Endothelial cell of umbilical vein (primary cell): ENCODE measurements around the gene DHRS1. TPM values are rescaled to one million over a fixed set of nuclear protein-coding genes. Genes with fewer than 3 reads are reported as not detected.

Experiments
- BruUV-seq: library from RNA; stranded (reverse); fragments of 400-500 nt; replicated peaks from 2 replicates; lab custom pipeline; 2021; lab: Mats Ljungman, UMichigan
- CTCF ChIA-PET: fragments of 300-600, 350-600 bp; sonication (Branson Sonifier 250); formaldehyde crosslinking; loops from one replicate; lab custom pipeline; 2021; ENCODE audit warnings: antibody characterized with exemption, inconsistent platforms; lab: Charles Lee
- POLR2A ChIA-PET: fragments of 300-600, 350-600 bp; sonication (Branson Sonifier 250); formaldehyde crosslinking; loops from one replicate; lab custom pipeline; 2021; ENCODE audit warnings: antibody characterized with exemption, inconsistent platforms; lab: Charles Lee
- DNase-seq: peaks from one replicate; pipeline ENCODE4 v3.0.0-alpha.2; 2011; ENCODE audit warnings: low read depth, low spot score
- FAIRE-seq: peaks from 2 replicates; lab custom pipeline; 2011; peaks lifted over from hg19 to GRCh38; lab: Jason Lieb, UNC
- H2AFZ ChIP-seq: 2 replicates; pipeline ENCODE4 v1.6.0; 2012; ENCODE audit warnings: low read depth, low read length, control low read depth, inconsistent platforms
- H3K27ac ChIP-seq: 2 replicates; pipeline ENCODE4 v1.5.1; 2011; ENCODE audit warnings: low read depth, mild to moderate bottlenecking, control low read depth, low read length, moderate library complexity; ENCODE audit not compliant: insufficient read depth
- H3K27me3 ChIP-seq, 2 experiments: 2 replicates each; pipeline versions ENCODE4 v1.6.0 to v1.6.1; 2011; ENCODE audit warnings: low read length in 2 of 2, mixed read lengths in 1 of 2; ENCODE audit not compliant: control insufficient read depth in 2 of 2, insufficient read depth in 2 of 2
- H3K36me3 ChIP-seq, 2 experiments: 2 replicates in 1 of 2; 3 replicates in 1 of 2; pipeline ENCODE4 v1.5.1; 2011; ENCODE audit warnings: low read length in 2 of 2, mild to moderate bottlenecking in 1 of 2, moderate library complexity in 1 of 2; ENCODE audit not compliant: control insufficient read depth in 2 of 2, insufficient read depth in 2 of 2; ENCODE audit errors: extremely low read depth in 1 of 2
- H3K4me1 ChIP-seq: 3 replicates; pipeline ENCODE4 v1.5.1; 2011; ENCODE audit warnings: mild to moderate bottlenecking, low read length; ENCODE audit not compliant: control insufficient read depth, insufficient read depth; ENCODE audit errors: extremely low read depth
- H3K4me2 ChIP-seq: 2 replicates; pipeline ENCODE4 v1.6.1; 2011; ENCODE audit warnings: low read length, control low read depth, mixed read lengths; ENCODE audit not compliant: insufficient read depth
- H3K4me3 ChIP-seq, 3 experiments: fragments of 200-600 bp in 1 of 3; sonication (generic), shearing (Covaris generic) in 1 of 3; replicated peaks in 1 of 3; 2 replicates each; pipeline ENCODE4 v1.5.1; 2011 to 2016; ENCODE audit warnings: control low read depth in 3 of 3, low read length in 3 of 3, mild to moderate bottlenecking in 2 of 3, inconsistent platforms in 1 of 3, low read depth in 1 of 3, moderate library complexity in 1 of 3; ENCODE audit not compliant: insufficient read depth in 1 of 3
- H3K79me2 ChIP-seq: 2 replicates; pipeline ENCODE4 v1.6.0; 2012; ENCODE audit warnings: low read length, inconsistent platforms; ENCODE audit not compliant: control insufficient read depth, insufficient read depth
- H3K9ac ChIP-seq: replicated peaks from 2 replicates; pipeline ENCODE3; 2011; ENCODE audit warnings: low read length, control low read depth; ENCODE audit not compliant: insufficient read depth; ENCODE audit errors: extremely low read depth
- H3K9me1 ChIP-seq: replicated peaks from 3 replicates; pipeline ENCODE4 v1.6.0; 2011; ENCODE audit warnings: mild to moderate bottlenecking, low read length; ENCODE audit not compliant: control insufficient read depth, insufficient read depth; ENCODE audit errors: extremely low read depth
- H3K9me3 ChIP-seq: replicated peaks from 2 replicates; pipeline ENCODE4 v1.5.1; 2012; ENCODE audit warnings: low read length, inconsistent platforms; ENCODE audit not compliant: control insufficient read depth, insufficient read depth
- H4K20me1 ChIP-seq: replicated peaks from 2 replicates; pipeline ENCODE3; 2011; ENCODE audit warnings: mild to moderate bottlenecking, low read length; ENCODE audit not compliant: control insufficient read depth, insufficient read depth; ENCODE audit errors: extremely low read depth
- EZH2 ChIP-seq: IDR thresholded peaks from 2 replicates; pipeline ENCODE4 v1.6.1; 2012; ENCODE audit warnings: borderline replicate concordance, low read depth, mild to moderate bottlenecking, moderate library complexity, low read length, inconsistent platforms; ENCODE audit not compliant: severe bottlenecking
- FOS ChIP-seq: IDR thresholded peaks from 2 replicates; pipeline ENCODE4 v1.6.1; 2011; ENCODE audit warnings: mild to moderate bottlenecking, low read length, moderate library complexity, borderline replicate concordance; ENCODE audit not compliant: insufficient read depth
- GATA2 ChIP-seq: IDR thresholded peaks from 2 replicates; pipeline ENCODE4 v1.7.0; 2011; ENCODE audit warnings: low read depth, mild to moderate bottlenecking, moderate library complexity, mixed read lengths, low read length; ENCODE audit not compliant: insufficient read length, insufficient read depth
- JUN ChIP-seq: IDR thresholded peaks from 2 replicates; pipeline ENCODE4 v1.6.1; 2011; ENCODE audit warnings: borderline replicate concordance, low read depth; ENCODE audit not compliant: insufficient read length, insufficient read depth
- MYC ChIP-seq: IDR thresholded peaks from one replicate; pipeline ENCODE4 v1.6.1; 2011; ENCODE audit warnings: mild to moderate bottlenecking, low read depth, low read length
- POLR2A ChIP-seq: IDR thresholded peaks from 2 replicates; pipeline ENCODE4 v1.6.1; 2012; ENCODE audit warnings: low read depth, mild to moderate bottlenecking, control low read depth, low read length
- POLR2AphosphoS5 ChIP-seq: IDR thresholded peaks from 2 replicates; pipeline ENCODE4 v1.6.1; 2012; ENCODE audit warnings: low read depth, mild to moderate bottlenecking, control low read depth, low read length, moderate library complexity; ENCODE audit not compliant: insufficient read depth
- dilution Hi-C: fragments of 300-500 bp; cut with MboI; formaldehyde crosslinking; loops from one replicate; pipeline ENCODE4 v1.15.0; 2019; ENCODE audit warnings: low sequenced_read_pairs; ENCODE audit not compliant: extremely low pct_ligation_motif_present
- intact Hi-C: fragments of 100-400 bp; cut with micrococcal nuclease; formaldehyde crosslinking; loops from one replicate; pipeline ENCODE4 v1.10.0; 2022
- polyA plus RNA-seq, 4 experiments: library from polyadenylated mRNA; depleted of rRNA in 3 of 4; stranded (reverse) in 3 of 4; unstranded in 1 of 4; fragments of >200 nt; gene quantifications; 2 replicates each; pipeline versions ENCODE4 v1.2.1 to v1.2.3, GENCODE V29; 2011 to 2012; ENCODE audit warnings: missing spikeins in 1 of 4
- total RNA-seq: library from RNA; stranded (reverse); gene quantifications from 2 replicates; pipeline ENCODE4 v1.2.3, GENCODE V29; 2021
- TF ChIP-seq, protein P1 (sequence below): IDR thresholded peaks from 2 replicates; pipeline ENCODE4 v1.6.1; 2011; ENCODE audit not compliant: insufficient read depth, insufficient read length

The DHRS1 gene
- total and polyA plus RNA-seq, 2 donors (not counting 3 experiments of a cell fraction or from before 2014, with no cell fraction given) = 18.0 to 69.5 TPM

DNA sequence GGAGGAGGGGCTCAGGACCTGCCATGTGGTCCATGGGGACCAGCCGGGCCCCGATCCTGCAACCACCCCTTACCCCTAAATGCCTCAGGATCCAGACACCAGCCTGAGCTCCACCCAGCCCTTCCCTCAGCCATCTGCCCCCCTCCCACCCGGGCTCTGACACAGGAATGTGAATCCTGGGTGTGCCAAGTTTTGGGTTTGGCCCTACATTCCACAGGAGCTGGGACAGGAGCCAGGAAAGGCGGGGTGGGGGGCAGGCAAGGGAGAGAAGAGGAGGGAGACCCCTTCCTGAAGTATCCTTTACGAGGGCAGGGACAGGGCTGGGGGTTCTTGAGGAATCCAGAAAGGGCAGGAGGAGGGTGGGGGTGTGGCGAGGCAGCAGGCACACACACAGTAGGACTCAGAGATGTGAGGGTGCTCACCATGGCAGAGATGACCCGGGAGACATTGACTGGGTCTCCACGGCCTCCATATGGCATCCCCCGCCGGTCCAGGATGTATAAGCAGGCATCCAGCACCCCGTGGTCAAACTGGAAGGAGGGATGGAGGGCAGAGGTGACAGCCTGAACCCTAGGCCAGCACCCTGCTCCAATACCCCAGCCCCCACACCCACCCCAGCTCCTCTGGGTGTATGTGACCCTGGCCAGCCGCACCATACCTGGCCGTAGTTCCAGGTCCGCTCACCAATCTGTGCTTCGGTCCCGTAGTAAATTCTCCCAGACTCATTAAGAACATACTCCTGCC is 40.1 kb downstream of the DHRS1 start:
- no peak overlapping the region for H3K4me2 ChIP-seq
- CTCF ChIA-PET = interaction anchor here (1.0 kb wide), 1 partner anchor 17 kb away, joined by 3 read pairs; the partner anchor contains the start of gene TINF2
- no peaks in the 10 kb centered on the region for H3K9me3 ChIP-seq
- H4K20me1 ChIP-seq = no peaks in the 10 kb centered on the region
- H3K36me3 ChIP-seq = no peaks in the 10 kb centered on the region
- no TSS peak for BruUV-seq
- DNase-seq = no peak
- dilution Hi-C loops = no loop called here
- H2AFZ ChIP-seq = no peak overlapping the region
- H3K4me1 ChIP-seq = no peaks in the 10 kb centered on the region
- no peak overlapping the region for H3K4me3 ChIP-seq
- TF ChIP-seq FOS (no peak), EZH2 (no peak), POLR2A (no peak), GATA2 (no peak), MYC (no peak), JUN (no peak), POLR2AphosphoS5 (no peak)
- TF ChIP-seq, protein P1, sequence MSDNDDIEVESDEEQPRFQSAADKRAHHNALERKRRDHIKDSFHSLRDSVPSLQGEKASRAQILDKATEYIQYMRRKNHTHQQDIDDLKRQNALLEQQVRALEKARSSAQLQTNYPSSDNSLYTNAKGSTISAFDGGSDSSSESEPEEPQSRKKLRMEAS = no peak
- H3K79me2 ChIP-seq = no peaks in the 10 kb centered on the region
- no peak overlapping the region for H3K27ac ChIP-seq
- intact Hi-C loops = no loop called here
- FAIRE-seq = no peak
- no peaks in the 10 kb centered on the region for H3K27me3 ChIP-seq
- POLR2A ChIA-PET = no interaction called here
- no peaks in the 10 kb centered on the region for H3K9me1 ChIP-seq
- H3K9ac ChIP-seq = no peak overlapping the region
